ENCODE data around the gene ERFE.

ERFE gene

GRCh38 chr2:238125127-238125885, 33.5 kb upstream of the ERFE start:
- in situ Hi-C loops (cut with HindIII; ENCODE audit: low pct_ligation_motif_present, low sequenced_read_pairs) = no loop called here
- DNase-seq = no peak
- no peak overlapping the region for H3K27ac ChIP-seq
- no peak overlapping the region for H3K4me3 ChIP-seq (ENCODE audit: low read depth, low read length)
- no peaks in the 10 kb centered on the region for H3K36me3 ChIP-seq (replicated peaks)
- TF ChIP-seq CTCF (IDR thresholded peaks at IDR 0.05; ENCODE audit: low read depth, low read length, missing control alignments) = no peak
- no peaks in the 10 kb centered on the region for H3K27me3 ChIP-seq (replicated peaks)

- H3K27ac ChIP-seq = no peak overlapping the region
- H3K4me3 ChIP-seq (ENCODE audit: low read depth, low read length) = no peak overlapping the region
- in situ Hi-C loops (cut with HindIII; ENCODE audit: low pct_ligation_motif_present, low sequenced_read_pairs) = no loop called here
- no peak for DNase-seq
- TF ChIP-seq CTCF (IDR thresholded peaks at IDR 0.05; ENCODE audit: low read depth, low read length, missing control alignments) = no peak
- no peaks in the 10 kb centered on the region for H3K27me3 ChIP-seq (replicated peaks)
- no peaks in the 10 kb centered on the region for H3K36me3 ChIP-seq (replicated peaks)
Measured at GRCh38 chr2:238126338-238126737, 32.4 kb upstream of the ERFE start.

- H3K36me3 ChIP-seq (replicated peaks) = no peaks in the 10 kb centered on the region
- H3K27ac ChIP-seq = no peak overlapping the region
- DNase-seq = no peak
- in situ Hi-C loops (cut with HindIII; ENCODE audit: low pct_ligation_motif_present, low sequenced_read_pairs) = no loop called here
- H3K27me3 ChIP-seq (replicated peaks) = no peaks in the 10 kb centered on the region
- no peak overlapping the region for H3K4me3 ChIP-seq (ENCODE audit: low read depth, low read length)
- TF ChIP-seq CTCF (IDR thresholded peaks at IDR 0.05; ENCODE audit: low read depth, low read length, missing control alignments) = no peak
Measured at GRCh38 chr2:238126775-238127164, 32.0 kb upstream of the ERFE start.

- H3K27ac ChIP-seq = no peak overlapping the region
- H3K36me3 ChIP-seq (replicated peaks) = no peaks in the 10 kb centered on the region
- peak; percentile 15 for TF ChIP-seq CTCF (IDR thresholded peaks at IDR 0.05; ENCODE audit: low read depth, low read length, missing control alignments)
- no peaks in the 10 kb centered on the region for H3K27me3 ChIP-seq (replicated peaks)
- DNase-seq = peak; percentile 51
- H3K4me3 ChIP-seq (ENCODE audit: low read depth, low read length) = peak overlapping the region; percentile 5
- in situ Hi-C loops (cut with HindIII; ENCODE audit: low pct_ligation_motif_present, low sequenced_read_pairs) = no loop called here
Measured at GRCh38 chr2:238127165-238128060, 31.4 kb upstream of the ERFE start.

- no peak overlapping the region for H3K27ac ChIP-seq
- H3K27me3 ChIP-seq (replicated peaks) = no peaks in the 10 kb centered on the region
- in situ Hi-C loops (cut with HindIII; ENCODE audit: low pct_ligation_motif_present, low sequenced_read_pairs) = no loop called here
- no peaks in the 10 kb centered on the region for H3K36me3 ChIP-seq (replicated peaks)
- DNase-seq = no peak
- H3K4me3 ChIP-seq (ENCODE audit: low read depth, low read length) = no peak overlapping the region
- no peak for TF ChIP-seq CTCF (IDR thresholded peaks at IDR 0.05; ENCODE audit: low read depth, low read length, missing control alignments)
Measured at GRCh38 chr2:238128061-238128440, 30.7 kb upstream of the ERFE start.
